Lower leg skin (tissue), 3 donors: ENCODE measurements around the gene RPA1.
"Not testable (repeated sequence)": the region's sequence is repeated elsewhere in the genome, so short reads cannot be mapped to it uniquely, and the experiment has no call there.

Experiments
- POLR2A ChIP-seq, 2 donors: fragments of 450-650 bp; IDR thresholded peaks; one replicate each; pipeline ENCODE4 v1.6.1; 2016 to 2017; ENCODE audit warnings: antibody characterized with exemption in 2 of 2, mild to moderate bottlenecking in 1 of 2, moderate library complexity in 1 of 2
- TF ChIP-seq, protein P1 (sequence below), 3 donors: fragments of 450-650 bp; IDR thresholded peaks; one replicate each; pipeline ENCODE4 v1.5.1; 2016; ENCODE audit warnings: antibody characterized with exemption in 3 of 3, mild to moderate bottlenecking in 3 of 3, moderate library complexity in 2 of 3

- TF ChIP-seq, protein P1, sequence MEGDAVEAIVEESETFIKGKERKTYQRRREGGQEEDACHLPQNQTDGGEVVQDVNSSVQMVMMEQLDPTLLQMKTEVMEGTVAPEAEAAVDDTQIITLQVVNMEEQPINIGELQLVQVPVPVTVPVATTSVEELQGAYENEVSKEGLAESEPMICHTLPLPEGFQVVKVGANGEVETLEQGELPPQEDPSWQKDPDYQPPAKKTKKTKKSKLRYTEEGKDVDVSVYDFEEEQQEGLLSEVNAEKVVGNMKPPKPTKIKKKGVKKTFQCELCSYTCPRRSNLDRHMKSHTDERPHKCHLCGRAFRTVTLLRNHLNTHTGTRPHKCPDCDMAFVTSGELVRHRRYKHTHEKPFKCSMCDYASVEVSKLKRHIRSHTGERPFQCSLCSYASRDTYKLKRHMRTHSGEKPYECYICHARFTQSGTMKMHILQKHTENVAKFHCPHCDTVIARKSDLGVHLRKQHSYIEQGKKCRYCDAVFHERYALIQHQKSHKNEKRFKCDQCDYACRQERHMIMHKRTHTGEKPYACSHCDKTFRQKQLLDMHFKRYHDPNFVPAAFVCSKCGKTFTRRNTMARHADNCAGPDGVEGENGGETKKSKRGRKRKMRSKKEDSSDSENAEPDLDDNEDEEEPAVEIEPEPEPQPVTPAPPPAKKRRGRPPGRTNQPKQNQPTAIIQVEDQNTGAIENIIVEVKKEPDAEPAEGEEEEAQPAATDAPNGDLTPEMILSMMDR (IDR thresholded peaks at IDR 0.05), result not testable (repeated sequence)
- not testable (repeated sequence) for TF ChIP-seq POLR2A (IDR thresholded peaks at IDR 0.05)
Observed at GRCh38 chr17:1797846-1798245, 32.0 kb upstream of the RPA1 start.
